Measurements from ENCODE around the gene SIDT2. TPM values are rescaled to one million over a fixed set of nuclear protein-coding genes. Genes with fewer than 3 reads are reported as not detected.

Gene SIDT2
- total RNA-seq, 4 donors from 2014 or later = 31.8 to 54.5 (median 42.3) TPM

DNA sequence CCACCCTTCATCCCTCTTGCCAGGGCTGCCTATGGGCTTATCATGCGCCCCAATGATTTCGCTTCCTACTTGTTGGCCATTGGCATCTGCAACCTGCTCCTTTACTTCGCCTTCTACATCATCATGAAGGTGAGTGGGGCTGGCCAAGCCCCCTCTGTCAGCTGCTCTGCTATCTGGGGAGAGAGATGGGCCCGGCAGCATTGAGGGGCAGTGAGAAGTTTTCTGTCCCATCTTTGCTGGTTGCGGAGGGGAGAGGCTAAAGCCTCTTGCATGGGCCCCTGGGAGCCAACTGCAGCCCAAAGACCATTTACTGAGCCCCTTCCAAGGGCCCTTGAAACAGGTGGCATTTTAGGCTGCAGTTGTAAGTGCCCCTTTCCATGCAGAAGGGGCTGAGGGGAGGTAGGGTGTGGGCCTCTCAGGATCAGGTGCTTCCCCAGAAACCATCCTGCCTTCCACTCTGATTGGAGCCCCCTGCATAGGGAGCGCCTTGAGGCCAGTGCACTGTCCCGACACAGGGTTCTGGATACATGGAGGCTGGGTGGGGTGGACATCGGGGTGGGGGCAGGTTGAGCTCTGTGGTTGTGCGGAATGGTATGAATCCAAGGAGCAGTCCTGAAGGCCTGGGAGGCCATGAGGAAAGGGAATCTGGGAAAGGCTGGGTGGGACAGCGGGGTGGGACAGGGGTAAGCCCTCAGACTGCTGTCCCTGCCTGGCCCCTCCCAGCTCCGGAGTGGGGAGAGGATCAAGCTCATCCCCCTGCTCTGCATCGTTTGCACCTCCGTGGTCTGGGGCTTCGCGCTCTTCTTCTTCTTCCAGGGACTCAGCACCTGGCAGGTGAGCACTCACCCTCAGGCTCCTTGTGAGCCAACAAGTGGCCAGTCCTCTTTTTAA lies 14.8 kb downstream of the SIDT2 start:
- WGBS, 2 donors = 96 to 98% methylated on average over 14 to 15 of the region's 15 CpGs
- H3K9me3 ChIP-seq = no peaks in the 10 kb centered on the region
- no peak for TF ChIP-seq POLR2A (IDR thresholded peaks at IDR 0.05)
- TF ChIP-seq, protein P1, sequence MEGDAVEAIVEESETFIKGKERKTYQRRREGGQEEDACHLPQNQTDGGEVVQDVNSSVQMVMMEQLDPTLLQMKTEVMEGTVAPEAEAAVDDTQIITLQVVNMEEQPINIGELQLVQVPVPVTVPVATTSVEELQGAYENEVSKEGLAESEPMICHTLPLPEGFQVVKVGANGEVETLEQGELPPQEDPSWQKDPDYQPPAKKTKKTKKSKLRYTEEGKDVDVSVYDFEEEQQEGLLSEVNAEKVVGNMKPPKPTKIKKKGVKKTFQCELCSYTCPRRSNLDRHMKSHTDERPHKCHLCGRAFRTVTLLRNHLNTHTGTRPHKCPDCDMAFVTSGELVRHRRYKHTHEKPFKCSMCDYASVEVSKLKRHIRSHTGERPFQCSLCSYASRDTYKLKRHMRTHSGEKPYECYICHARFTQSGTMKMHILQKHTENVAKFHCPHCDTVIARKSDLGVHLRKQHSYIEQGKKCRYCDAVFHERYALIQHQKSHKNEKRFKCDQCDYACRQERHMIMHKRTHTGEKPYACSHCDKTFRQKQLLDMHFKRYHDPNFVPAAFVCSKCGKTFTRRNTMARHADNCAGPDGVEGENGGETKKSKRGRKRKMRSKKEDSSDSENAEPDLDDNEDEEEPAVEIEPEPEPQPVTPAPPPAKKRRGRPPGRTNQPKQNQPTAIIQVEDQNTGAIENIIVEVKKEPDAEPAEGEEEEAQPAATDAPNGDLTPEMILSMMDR (IDR thresholded peaks at IDR 0.05) = no peak
- H3K4me3 ChIP-seq (replicated peaks in 1 of 3) = no peak overlapping the region
- intact Hi-C loops (cut with DNase I) = no loop called here
- peaks cover under 1 to 7% of the 10 kb centered on the region in 2 donors for H3K4me1 ChIP-seq
- no peak overlapping the region for H3K27ac ChIP-seq
- no peak for DNase-seq
- no peaks in the 10 kb centered on the region for H3K27me3 ChIP-seq
- peaks cover 30 to 45% of the 10 kb centered on the region in 2 donors for H3K36me3 ChIP-seq

DNA sequence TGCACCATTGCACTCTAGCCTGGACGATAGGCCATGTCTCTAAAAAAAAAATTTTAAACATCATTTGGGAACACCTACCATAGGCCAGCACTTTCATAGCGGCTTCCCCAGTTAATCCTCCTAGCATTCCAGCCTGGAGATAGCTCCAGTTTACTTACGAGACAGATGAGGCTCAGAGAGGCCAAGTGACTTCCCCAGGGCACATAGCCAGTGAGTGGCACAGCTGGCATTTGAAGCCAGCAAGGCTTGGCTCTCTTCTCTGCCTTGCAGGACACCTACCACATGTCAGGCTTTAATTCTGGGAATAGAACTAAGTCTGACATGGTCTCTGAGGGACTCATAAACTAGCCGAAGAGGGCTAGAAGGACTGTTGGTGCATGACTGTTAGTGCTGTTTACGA lies 15.7 kb downstream of the SIDT2 start:
- Histone ChIP-seq H3K27ac (no peak overlapping the region), H3K36me3 (peaks cover 25 to 36% of the 10 kb centered on the region in 2 donors), H3K27me3 (no peaks in the 10 kb centered on the region), H3K4me3 (replicated peaks in 1 of 3) (no peak overlapping the region), H3K9me3 (no peaks in the 10 kb centered on the region), H3K4me1 (peaks cover 9 to 16% of the 10 kb centered on the region in 2 donors)
- TF ChIP-seq POLR2A (IDR thresholded peaks at IDR 0.05) = no peak
- TF ChIP-seq, protein P1 (IDR thresholded peaks at IDR 0.05) = no peak
- WGBS, 2 donors = 91 to 99% methylated on average over 5 of the region's 5 CpGs
- intact Hi-C loops (cut with DNase I) = no loop called here
- DNase-seq = no peak

DNA sequence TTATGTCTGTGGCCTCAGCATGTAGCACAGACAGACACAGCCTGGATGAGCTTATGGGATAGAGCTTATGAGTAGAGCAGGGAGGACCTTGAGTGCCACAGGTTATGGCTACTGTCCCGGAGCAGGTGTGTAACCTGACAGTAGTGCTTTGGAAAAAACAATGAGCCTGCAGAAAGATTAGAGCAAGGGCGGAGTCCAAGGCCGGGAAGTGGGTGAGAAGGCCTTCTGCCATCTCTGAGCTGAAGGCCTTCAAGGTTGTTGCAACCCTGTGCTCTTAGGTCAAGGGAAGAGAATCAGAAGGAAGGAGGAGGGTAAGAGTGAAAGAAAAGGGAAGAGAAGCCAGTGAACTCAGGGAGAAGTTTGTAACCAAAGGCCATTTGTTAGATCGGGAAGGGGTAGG lies 16.7 kb downstream of the SIDT2 start:
- H3K4me1 ChIP-seq = peaks cover 9 to 19% of the 10 kb centered on the region in 2 donors
- H3K9me3 ChIP-seq = no peaks in the 10 kb centered on the region
- intact Hi-C loops (cut with DNase I) = no loop called here
- WGBS, 2 donors = 88% methylated on average over 4 of the region's 4 CpGs
- H3K4me3 ChIP-seq (replicated peaks in 1 of 3) = no peak overlapping the region
- H3K27me3 ChIP-seq = no peaks in the 10 kb centered on the region
- TF ChIP-seq, protein P1 (IDR thresholded peaks at IDR 0.05) = no peak
- no peak for TF ChIP-seq POLR2A (IDR thresholded peaks at IDR 0.05)
- DNase-seq = no peak
- peaks cover 15 to 27% of the 10 kb centered on the region in 2 donors for H3K36me3 ChIP-seq
- no peak overlapping the region for H3K27ac ChIP-seq

DNA sequence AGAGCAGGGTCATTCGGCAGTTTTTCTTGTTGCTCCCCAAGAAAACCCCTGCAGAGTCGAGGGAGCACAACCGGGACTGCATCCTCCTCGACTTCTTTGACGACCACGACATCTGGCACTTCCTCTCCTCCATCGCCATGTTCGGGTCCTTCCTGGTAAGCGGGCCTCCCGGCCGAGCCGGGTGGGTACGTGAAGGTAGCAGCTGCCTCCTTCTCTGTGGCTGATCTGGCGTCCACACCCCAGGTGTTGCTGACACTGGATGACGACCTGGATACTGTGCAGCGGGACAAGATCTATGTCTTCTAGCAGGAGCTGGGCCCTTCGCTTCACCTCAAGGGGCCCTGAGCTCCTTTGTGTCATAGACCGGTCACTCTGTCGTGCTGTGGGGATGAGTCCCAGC lies 17.2 kb downstream of the SIDT2 start:
- no peaks in the 10 kb centered on the region for H3K27me3 ChIP-seq
- WGBS, 2 donors = 91 to 96% methylated on average over 13 to 19 of the region's 19 CpGs
- no peak overlapping the region for H3K27ac ChIP-seq
- H3K4me3 ChIP-seq (replicated peaks in 1 of 3) = no peak overlapping the region
- H3K4me1 ChIP-seq = peaks cover 9 to 24% of the 10 kb centered on the region in 2 donors
- intact Hi-C loops (cut with DNase I) = no loop called here
- TF ChIP-seq, protein P1 (IDR thresholded peaks at IDR 0.05) = no peak
- no peak for TF ChIP-seq POLR2A (IDR thresholded peaks at IDR 0.05)
- H3K36me3 ChIP-seq = peaks cover 10 to 23% of the 10 kb centered on the region in 2 donors
- DNase-seq = no peak
- H3K9me3 ChIP-seq = no peaks in the 10 kb centered on the region

DNA sequence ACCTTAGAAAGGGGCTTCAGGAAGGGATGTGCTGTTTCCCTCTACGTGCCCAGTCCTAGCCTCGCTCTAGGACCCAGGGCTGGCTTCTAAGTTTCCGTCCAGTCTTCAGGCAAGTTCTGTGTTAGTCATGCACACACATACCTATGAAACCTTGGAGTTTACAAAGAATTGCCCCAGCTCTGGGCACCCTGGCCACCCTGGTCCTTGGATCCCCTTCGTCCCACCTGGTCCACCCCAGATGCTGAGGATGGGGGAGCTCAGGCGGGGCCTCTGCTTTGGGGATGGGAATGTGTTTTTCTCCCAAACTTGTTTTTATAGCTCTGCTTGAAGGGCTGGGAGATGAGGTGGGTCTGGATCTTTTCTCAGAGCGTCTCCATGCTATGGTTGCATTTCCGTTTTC lies 18.5 kb downstream of the SIDT2 start:
- no peak for TF ChIP-seq POLR2A (IDR thresholded peaks at IDR 0.05)
- TF ChIP-seq, protein P1 (IDR thresholded peaks at IDR 0.05) = no peak
- intact Hi-C loops (cut with DNase I) = no loop called here
- H3K4me3 ChIP-seq (replicated peaks in 1 of 3) = no peak overlapping the region
- no peaks in the 10 kb centered on the region for H3K9me3 ChIP-seq
- no peaks in the 10 kb centered on the region for H3K27me3 ChIP-seq
- DNase-seq = no peak
- no peak overlapping the region for H3K27ac ChIP-seq
- H3K36me3 ChIP-seq = peaks cover 10 to 20% of the 10 kb centered on the region in 2 donors
- H3K4me1 ChIP-seq = peaks cover 17 to 36% of the 10 kb centered on the region in 2 donors
- WGBS, 2 donors = 97% methylated on average over 7 of the region's 7 CpGs
